HEK293 (cell line): ENCODE results near the gene NCL.

Source experiments
- CTCF ChIA-PET: fragments of 350-600 bp; formaldehyde crosslinking; extraction: SDS; loops from one replicate; lab custom pipeline; 2021; ENCODE audit warnings: antibody characterized with exemption; lab: Yijun Ruan, JAX
- POLR2A ChIA-PET: fragments of 300-600 bp; formaldehyde crosslinking; extraction: SDS; loops from one replicate; lab custom pipeline; 2020; ENCODE audit warnings: antibody characterized with exemption, inconsistent platforms; lab: Yijun Ruan, JAX
- H3K27ac ChIP-seq: fragments of 200-500 bp; sonication (Bioruptor generic); 2 replicates; pipeline ENCODE4 v1.5.1; 2014; ENCODE audit warnings: low read depth, low read length, control low read depth, inconsistent platforms; ENCODE audit errors: extremely low read depth
- H3K36me3 ChIP-seq, 2 experiments: fragments of 200-500 bp in 1 of 2; sonication (Bioruptor generic) in 1 of 2; 1 replicate in 1 of 2; 2 replicates in 1 of 2; pipeline ENCODE4 v1.5.1; 2014 to 2017; ENCODE audit warnings: inconsistent platforms in 2 of 2, low read length in 2 of 2; ENCODE audit not compliant: control insufficient read depth in 2 of 2, insufficient read depth in 1 of 2
- H3K4me1 ChIP-seq: fragments of 200-500 bp; sonication (Bioruptor generic); 2 replicates; pipeline ENCODE4 v1.5.1; 2014; ENCODE audit warnings: mild to moderate bottlenecking, low read length, inconsistent platforms; ENCODE audit not compliant: control insufficient read depth, insufficient read depth
- H3K4me3 ChIP-seq: 2 replicates; pipeline ENCODE4 v1.5.1; 2011; ENCODE audit warnings: low read depth, mild to moderate bottlenecking, control low read depth, low read length, moderate library complexity
- H3K9me3 ChIP-seq: fragments of 200-500 bp; sonication (Bioruptor generic); 2 replicates; pipeline ENCODE4 v1.5.1; 2014; ENCODE audit warnings: low read depth, low read length, inconsistent platforms; ENCODE audit not compliant: control insufficient read depth, insufficient read depth
- AEBP2 ChIP-seq: fragments of 450-650 bp; formaldehyde crosslinking; IDR thresholded peaks from 2 replicates; pipeline ENCODE4 v1.5.1; 2016; ENCODE audit warnings: missing biosample characterization, missing genetic modification characterization, borderline replicate concordance
- CTCF ChIP-seq: fragments of 450-650 bp; formaldehyde crosslinking; IDR thresholded peaks from 2 replicates; pipeline ENCODE4 v1.5.1; 2016; ENCODE audit warnings: missing biosample characterization, missing genetic modification characterization
- HOXD13 ChIP-seq: sonication (generic); formaldehyde crosslinking; IDR thresholded peaks from 2 replicates; pipeline ENCODE4 v1.8.0; 2022; ENCODE audit warnings: missing genetic modification reagents, borderline replicate concordance
- KLF16 ChIP-seq: fragments of 450-650 bp; formaldehyde crosslinking; IDR thresholded peaks from 2 replicates; pipeline ENCODE4 v1.5.1; 2017; ENCODE audit warnings: missing biosample characterization, missing genetic modification characterization
- KLF8 ChIP-seq: fragments of 450-650 bp; formaldehyde crosslinking; IDR thresholded peaks from 2 replicates; pipeline ENCODE4 v1.5.1; 2016; ENCODE audit warnings: missing biosample characterization, missing genetic modification characterization
- SALL2 ChIP-seq: fragments of 450-650 bp; formaldehyde crosslinking; IDR thresholded peaks from 2 replicates; pipeline ENCODE4 v1.5.0; 2017; ENCODE audit warnings: missing biosample characterization, mild to moderate bottlenecking, missing genetic modification characterization, borderline replicate concordance
- SCRT1 ChIP-seq: fragments of 450-650 bp; formaldehyde crosslinking; IDR thresholded peaks from 2 replicates; pipeline ENCODE4 v1.5.1; 2016; ENCODE audit warnings: missing biosample characterization, missing genetic modification characterization, borderline replicate concordance
- TRIM28 ChIP-seq: IDR thresholded peaks from 2 replicates; pipeline ENCODE4 v1.6.1; 2011; ENCODE audit warnings: low read length, control low read depth, borderline replicate concordance
- ZEB2 ChIP-seq: fragments of 450-650 bp; formaldehyde crosslinking; IDR thresholded peaks from 2 replicates; pipeline ENCODE4 v1.5.1; 2016; ENCODE audit warnings: missing biosample characterization, missing genetic modification characterization
- ZNF157 ChIP-seq: fragments of 450-650 bp; formaldehyde crosslinking; IDR thresholded peaks from 2 replicates; pipeline ENCODE4 v1.5.1; 2016; ENCODE audit warnings: missing biosample characterization, missing genetic modification characterization
- ZNF19 ChIP-seq: fragments of 450-650 bp; formaldehyde crosslinking; IDR thresholded peaks from 2 replicates; pipeline ENCODE4; 2016; ENCODE audit warnings: missing biosample characterization, missing genetic modification characterization, low read depth
- ZNF324 ChIP-seq: fragments of 450-650 bp; formaldehyde crosslinking; IDR thresholded peaks from 2 replicates; pipeline ENCODE4 v1.5.1; 2016; ENCODE audit warnings: missing biosample characterization, missing genetic modification characterization
- ZNF362 ChIP-seq: fragments of 450-650 bp; formaldehyde crosslinking; IDR thresholded peaks from 2 replicates; pipeline ENCODE4 v1.5.1; 2016; ENCODE audit warnings: missing biosample characterization, missing genetic modification characterization
- ZNF366 ChIP-seq: fragments of 450-650 bp; formaldehyde crosslinking; conservative IDR thresholded peaks from 2 replicates; pipeline ENCODE4 v1.5.1; 2016; ENCODE audit warnings: missing biosample characterization, missing genetic modification characterization
- ZNF37A ChIP-seq: fragments of 450-650 bp; IDR thresholded peaks from 2 replicates; pipeline ENCODE4 v1.5.1; 2018; ENCODE audit warnings: missing biosample characterization, missing genetic modification characterization
- ZNF404 ChIP-seq: fragments of 450-650 bp; formaldehyde crosslinking; IDR thresholded peaks from 2 replicates; pipeline ENCODE4 v1.5.1; 2017; ENCODE audit warnings: missing biosample characterization, missing genetic modification characterization
- ZNF513 ChIP-seq: fragments of 450-650 bp; IDR thresholded peaks from 2 replicates; pipeline ENCODE4 v1.5.1; 2018; ENCODE audit warnings: missing biosample characterization, missing genetic modification characterization
- ZNF654 ChIP-seq: fragments of 450-650 bp; formaldehyde crosslinking; IDR thresholded peaks from 2 replicates; pipeline ENCODE4 v1.5.1; 2016; ENCODE audit warnings: low read depth, missing biosample characterization, missing genetic modification characterization
- ZNF704 ChIP-seq: fragments of 450-650 bp; formaldehyde crosslinking; IDR thresholded peaks from 2 replicates; pipeline ENCODE4 v1.5.1; 2016; ENCODE audit warnings: missing biosample characterization, missing genetic modification characterization
- ZNF830 ChIP-seq: fragments of 450-650 bp; IDR thresholded peaks from 2 replicates; pipeline ENCODE4 v1.5.0; 2018; ENCODE audit warnings: missing biosample characterization, missing genetic modification characterization, low read depth, mild to moderate bottlenecking, moderate library complexity
- ZSCAN16 ChIP-seq: fragments of 450-650 bp; formaldehyde crosslinking; IDR thresholded peaks from 2 replicates; pipeline ENCODE4 v1.5.1; 2016; ENCODE audit warnings: missing biosample characterization, missing genetic modification characterization
- ZSCAN4 ChIP-seq: fragments of 450-650 bp; formaldehyde crosslinking; IDR thresholded peaks from 2 replicates; pipeline ENCODE4 v1.5.1; 2017; ENCODE audit warnings: missing biosample characterization, missing genetic modification characterization

The NCL gene

GRCh38 chr2:231423176-231423575 is 41.1 kb downstream of the NCL start:
- TF ChIP-seq ZNF513 (tag by site-specific recombination) (no peak), ZNF37A (tag by site-specific recombination) (no peak), ZNF324 (tag by site-specific recombination) (no peak), ZSCAN16 (no peak), ZNF830 (tag by site-specific recombination) (no peak), ZNF362 (tag by site-specific recombination) (no peak), AEBP2 (tag by site-specific recombination) (no peak), KLF16 (tag by site-specific recombination) (no peak), ZNF157 (tag by site-specific recombination) (no peak)
- Histone ChIP-seq H3K4me1 (no peaks in the 10 kb centered on the region), H3K9me3 (no peaks in the 10 kb centered on the region), H3K4me3 (no peak overlapping the region), H3K36me3 (no peaks in the 10 kb centered on the region), H3K27ac (no peak overlapping the region)
- CTCF ChIA-PET: no interaction called here
- POLR2A ChIA-PET: no interaction called here

GRCh38 chr2:231422056-231422455 is 42.2 kb downstream of the NCL start:
- TF ChIP-seq KLF8 (tag by site-specific recombination): no peak
- TF ChIP-seq SCRT1: no peak
- TF ChIP-seq ZNF404 (tag by site-specific recombination): no peak
- TF ChIP-seq ZNF366 (tag by site-specific recombination): no peak
- TF ChIP-seq ZNF19 (tag by site-specific recombination): no peak
- TF ChIP-seq SALL2 (tag by site-specific recombination): no peak
- no peak for TF ChIP-seq ZNF654 (tag by site-specific recombination)
- ChIA-PET POLR2A (no interaction called here), CTCF (no interaction called here)
- Histone ChIP-seq H3K4me3 (no peak overlapping the region), H3K9me3 (no peaks in the 10 kb centered on the region), H3K27ac (no peak overlapping the region), H3K36me3 (no peaks in the 10 kb centered on the region), H3K4me1 (no peaks in the 10 kb centered on the region)

GRCh38 chr2:231421051-231421580 is 43.2 kb downstream of the NCL start:
- no peaks in the 10 kb centered on the region for H3K9me3 ChIP-seq
- ChIA-PET POLR2A (interaction anchor here (0.6 kb wide), 1 partner anchor 287 kb away, joined by 4 read pairs; the partner anchor contains the start of gene PTMA), CTCF (interaction anchor here (0.6 to 1.5 kb wide), 2 partner anchors 8 to 122 kb away, joined by 3 to 9 read pairs; no protein-coding TSS in a partner anchor)
- H3K4me3 ChIP-seq: no peak overlapping the region
- no peak overlapping the region for H3K27ac ChIP-seq
- no peaks in the 10 kb centered on the region for H3K36me3 ChIP-seq
- no peaks in the 10 kb centered on the region for H3K4me1 ChIP-seq
- no peak for TF ChIP-seq TRIM28
- no peak for TF ChIP-seq ZNF704 (tag by site-specific recombination)
- no peak for TF ChIP-seq HOXD13 (CRISPR knock-in tag)
- TF ChIP-seq ZEB2 (tag by site-specific recombination): no peak
- no peak for TF ChIP-seq CTCF
- no peak for TF ChIP-seq ZSCAN4
